ENCODE measurements around the gene TENM3.

The TENM3 gene

DNA sequence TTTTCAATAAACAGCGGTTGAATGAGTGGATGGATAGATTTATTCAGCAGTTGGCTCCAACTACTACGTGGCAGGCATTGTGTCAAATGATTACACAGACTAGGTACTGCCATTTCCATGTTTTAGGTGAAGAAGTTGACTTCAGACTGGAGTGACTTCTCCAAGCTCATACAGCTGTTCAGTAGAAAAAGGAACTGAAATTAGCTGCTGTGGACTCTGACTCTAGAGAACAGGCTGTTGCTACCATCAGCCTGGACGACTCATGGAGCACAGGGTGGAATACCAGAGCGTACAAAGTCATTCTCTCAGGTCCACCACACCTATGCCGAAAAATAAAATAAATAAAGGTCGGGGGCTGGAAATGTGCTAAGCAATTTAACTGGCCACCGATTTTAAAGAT, 45.3 kb downstream of the TENM3 start:
- DNase-seq (ENCODE audit: low spot score) = no peak

DNA sequence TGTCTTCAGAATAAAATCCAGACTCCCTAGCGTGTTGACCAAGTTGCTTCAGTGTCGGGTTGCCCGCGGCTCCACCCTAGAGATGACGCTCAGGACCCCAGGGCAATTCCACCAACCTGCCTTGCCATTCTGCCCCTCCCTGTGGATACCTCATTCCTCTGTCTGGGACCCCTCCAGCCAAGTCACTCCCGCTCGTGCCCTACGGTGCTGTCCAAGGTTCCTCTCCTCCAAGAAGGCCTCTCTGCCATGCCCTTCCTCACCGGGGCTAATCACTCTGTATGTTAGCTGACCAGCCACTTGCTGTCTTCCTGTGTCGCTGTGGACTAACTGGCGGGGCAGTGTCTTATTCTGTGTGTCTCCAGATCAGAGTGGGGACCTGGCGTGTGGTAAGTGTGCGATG, 46.6 kb downstream of the TENM3 start:
- no peak for DNase-seq (ENCODE audit: low spot score)

DNA sequence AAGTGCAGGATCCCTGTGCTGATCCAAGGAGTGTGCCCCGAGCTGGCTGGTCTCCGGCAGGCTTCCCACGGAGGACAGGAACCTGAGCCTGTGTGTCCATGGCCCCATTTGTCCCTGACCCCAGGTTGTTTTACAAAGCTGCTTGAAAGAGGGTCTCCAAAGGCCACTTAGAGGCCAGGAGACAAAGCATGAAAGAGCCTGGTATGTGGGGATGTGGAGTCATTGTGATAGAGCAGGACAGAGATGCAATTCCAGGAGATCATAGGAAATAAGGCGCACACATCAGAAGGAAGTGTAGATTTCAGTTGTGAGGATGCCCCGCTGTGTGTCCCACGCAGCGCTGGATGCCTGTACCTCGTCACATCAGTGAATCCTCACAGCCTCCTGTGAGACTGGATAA, 48.0 kb downstream of the TENM3 start:
- no peak for DNase-seq (ENCODE audit: low spot score)

DNA sequence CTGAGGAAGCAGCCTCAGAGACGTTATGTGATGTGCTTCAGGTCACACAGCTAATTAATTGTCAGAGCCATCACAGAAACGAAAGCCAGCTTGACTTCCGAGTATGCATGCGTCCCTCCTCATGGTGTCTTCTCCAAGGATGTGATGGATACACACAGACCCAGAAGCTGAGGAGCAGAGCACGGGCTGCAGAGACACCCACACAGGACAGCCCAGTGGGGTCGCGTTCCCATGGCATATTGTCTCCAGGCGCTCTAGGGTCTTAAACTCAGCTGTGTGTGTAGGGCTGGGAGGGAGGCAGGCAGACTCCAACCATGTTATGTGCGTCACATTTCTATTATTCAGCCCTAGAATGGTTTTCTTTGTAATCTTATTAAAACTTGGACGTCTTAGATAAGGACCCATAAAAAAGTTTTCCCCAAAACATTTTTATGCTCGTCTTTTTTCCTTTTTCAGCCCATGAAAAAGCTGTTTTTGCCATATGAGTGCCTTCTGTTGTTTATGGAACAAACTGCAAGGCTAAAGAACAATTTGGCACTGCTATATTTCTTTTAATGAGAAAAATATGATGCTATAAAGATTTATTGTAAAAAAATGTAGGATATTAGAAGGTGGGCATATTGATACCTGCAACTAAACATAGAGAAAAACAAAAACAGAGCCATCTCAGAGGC, 48.5 kb downstream of the TENM3 start:
- DNase-seq (ENCODE audit: low spot score) = no peak

DNA sequence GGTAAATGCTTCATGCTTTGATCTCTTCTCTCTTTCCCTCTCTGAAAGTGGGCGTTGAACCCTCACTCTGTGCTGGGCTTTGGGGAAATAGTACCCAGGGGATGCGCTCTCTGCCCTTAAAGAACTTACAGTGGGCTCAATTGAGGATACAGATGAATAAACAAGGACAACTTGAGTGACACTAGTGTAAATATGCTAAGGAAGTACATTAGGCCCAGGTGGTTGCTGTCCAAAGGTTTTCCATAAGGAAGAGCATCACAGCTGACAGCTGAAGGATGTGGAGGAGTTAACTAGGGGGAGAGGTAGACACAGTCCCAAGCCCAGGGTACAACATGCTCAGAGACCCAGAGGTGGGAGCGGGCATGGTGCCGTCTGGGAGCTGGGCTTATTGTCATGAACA, 49.4 kb downstream of the TENM3 start:
- DNase-seq (ENCODE audit: low spot score) = no peak

DNA sequence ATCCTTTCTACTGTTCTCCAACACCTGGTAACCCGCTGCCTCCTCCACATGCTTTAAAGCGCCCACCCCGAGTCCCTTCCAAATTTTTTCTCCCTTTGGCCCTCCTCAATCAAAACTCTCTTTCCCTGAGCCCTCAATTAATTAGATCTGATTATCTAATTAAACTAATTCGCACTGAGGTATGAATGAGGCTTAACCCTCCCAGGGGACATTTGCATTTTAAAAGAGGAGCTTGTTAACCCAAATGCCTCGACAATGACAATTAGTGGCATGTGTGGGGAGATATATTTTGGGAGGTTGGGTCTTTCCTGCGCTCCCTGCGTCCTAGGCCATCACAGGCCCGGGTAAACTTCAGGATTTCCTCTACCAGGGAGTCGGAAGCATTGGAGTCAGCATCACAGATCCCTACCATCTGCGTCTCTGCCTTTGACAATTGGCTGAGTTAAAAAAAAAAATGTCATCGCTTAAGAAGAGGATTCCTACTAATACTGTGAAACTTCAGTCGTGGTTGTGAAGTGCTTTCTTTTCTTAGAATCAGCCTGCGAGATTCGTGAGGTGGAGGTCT, 50.6 kb downstream of the TENM3 start:
- DNase-seq (ENCODE audit: low spot score) = no peak

DNA sequence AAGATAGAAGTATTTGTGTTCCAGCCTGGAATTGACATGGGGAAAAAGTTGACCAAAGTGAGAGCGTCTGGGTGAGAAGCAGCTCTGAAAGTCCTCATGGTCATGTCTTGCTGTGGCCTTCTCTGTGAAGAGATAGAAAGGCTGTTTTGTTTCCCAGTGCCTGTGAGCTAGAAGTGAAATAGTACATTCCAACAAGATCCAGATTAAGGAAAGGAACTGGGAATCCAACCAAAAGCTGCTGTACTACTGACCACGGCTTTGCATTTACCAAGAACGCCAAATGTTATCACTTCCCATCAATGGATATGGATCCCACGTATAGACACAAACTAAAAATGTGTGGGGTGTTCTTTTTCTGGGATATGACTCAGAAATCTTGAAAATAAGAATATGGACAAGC, 51.2 kb downstream of the TENM3 start:
- DNase-seq (ENCODE audit: low spot score) = no peak

DNA sequence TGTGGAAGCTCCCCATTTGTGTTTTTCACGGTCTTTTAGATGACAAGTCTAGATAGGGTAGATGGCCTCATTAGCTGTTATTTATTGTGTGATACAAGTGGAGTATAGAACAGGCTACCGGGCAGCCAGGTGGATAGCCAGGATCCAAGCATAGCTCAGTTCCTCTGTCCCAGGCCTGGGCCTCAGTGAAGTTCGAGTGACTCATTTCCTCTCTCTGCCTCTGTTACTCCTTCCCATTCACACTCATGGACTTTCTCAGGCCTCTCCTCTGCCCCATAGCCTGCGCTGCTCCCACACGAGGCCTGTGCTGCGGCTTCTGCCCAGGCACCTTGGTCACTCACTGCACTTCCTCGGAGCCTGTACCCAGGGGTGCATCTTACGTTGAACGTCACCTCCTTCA, 54.5 kb downstream of the TENM3 start:
- no peak for DNase-seq (ENCODE audit: low spot score)

DNA sequence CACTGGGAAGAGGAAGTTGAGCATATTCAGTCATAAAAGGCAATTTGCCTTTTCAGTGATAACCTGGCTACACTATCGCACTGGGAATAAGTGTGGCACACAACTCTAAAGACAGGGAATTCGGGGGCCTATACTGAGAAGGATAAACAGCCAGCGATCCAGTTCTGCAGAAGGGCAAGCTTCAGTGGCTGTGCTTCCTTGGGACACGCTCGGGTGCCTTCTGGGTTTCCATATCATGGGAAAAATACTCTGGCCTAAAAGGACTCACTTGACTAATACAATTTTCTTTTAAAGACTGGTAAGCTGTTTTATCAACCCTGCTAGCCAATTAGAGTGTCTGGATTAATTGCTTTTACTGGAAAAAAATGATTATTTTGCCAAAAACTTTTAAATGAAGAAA, 58.5 kb downstream of the TENM3 start:
- no peak for DNase-seq (ENCODE audit: low spot score)

DNA sequence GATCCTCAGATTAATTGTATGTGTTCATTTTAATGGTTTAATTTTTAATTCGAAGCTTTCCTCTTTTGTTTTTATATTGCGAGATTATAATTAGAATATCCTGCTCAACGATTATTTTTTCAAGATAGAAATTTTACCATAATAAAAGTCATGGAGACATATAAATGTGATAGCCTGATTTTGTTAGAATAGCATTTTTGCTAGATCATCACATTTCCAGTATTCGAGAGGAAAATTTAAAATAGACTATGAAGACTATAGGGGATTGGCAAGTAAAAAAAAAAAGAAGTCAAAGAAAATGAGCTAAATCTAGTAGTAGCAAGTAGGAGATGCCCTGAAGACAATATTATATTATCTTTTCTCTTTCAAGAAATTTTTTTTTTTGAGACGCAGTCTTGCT, 60.6 kb downstream of the TENM3 start:
- DNase-seq (ENCODE audit: low spot score) = no peak

DNA sequence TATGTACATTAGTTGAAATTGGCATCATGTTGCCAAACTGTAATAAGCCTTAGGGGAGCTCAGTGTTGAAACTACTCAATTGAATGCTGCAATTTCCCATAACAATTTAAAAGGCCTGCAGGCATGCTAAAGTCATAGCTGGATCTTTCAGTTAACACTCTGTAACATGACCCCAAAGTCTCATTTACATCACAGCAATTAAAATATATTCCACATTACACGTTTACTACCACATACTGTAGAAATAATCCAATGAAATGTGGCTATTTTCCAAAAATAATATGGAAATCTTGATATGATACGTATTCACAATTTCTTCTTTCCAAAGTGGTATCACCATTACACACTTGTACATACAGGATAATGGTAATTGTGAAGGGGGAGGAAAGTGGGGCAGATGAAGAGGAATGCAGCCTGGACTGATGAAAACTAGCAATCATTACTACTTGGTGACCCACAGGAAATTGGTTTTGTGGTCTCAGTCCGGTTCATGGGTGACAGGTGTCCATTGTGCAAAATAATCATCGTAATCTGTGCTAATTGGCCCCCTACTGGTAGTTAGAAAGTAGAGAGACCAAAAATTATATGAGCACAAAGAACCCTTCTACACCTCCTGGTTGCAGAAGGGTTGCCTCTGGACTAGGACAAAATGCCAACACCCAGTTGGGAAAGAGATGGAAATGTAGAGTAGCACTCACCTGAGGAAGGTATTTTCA, 63.7 kb downstream of the TENM3 start:
- no peak for DNase-seq (ENCODE audit: low spot score)

DNA sequence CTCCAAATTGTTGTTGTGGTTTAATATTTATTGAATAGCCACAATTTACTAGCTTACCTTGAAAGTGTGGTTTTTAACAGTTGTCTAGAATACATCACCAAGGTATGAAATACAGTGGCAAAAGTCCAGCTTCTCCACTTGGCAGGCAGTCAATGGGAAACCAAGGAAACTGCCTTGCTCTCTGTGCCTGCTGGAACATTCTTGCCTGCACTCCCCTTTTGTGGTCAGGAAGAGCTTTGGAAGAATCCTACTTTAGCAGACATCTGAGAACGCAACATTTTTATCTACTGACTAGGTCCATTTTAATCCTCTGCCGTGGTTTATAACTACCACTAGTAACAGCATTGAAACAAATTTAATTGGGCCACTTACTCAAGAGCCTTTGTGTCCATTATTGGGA, 64.5 kb downstream of the TENM3 start:
- no peak for DNase-seq (ENCODE audit: low spot score)

DNA sequence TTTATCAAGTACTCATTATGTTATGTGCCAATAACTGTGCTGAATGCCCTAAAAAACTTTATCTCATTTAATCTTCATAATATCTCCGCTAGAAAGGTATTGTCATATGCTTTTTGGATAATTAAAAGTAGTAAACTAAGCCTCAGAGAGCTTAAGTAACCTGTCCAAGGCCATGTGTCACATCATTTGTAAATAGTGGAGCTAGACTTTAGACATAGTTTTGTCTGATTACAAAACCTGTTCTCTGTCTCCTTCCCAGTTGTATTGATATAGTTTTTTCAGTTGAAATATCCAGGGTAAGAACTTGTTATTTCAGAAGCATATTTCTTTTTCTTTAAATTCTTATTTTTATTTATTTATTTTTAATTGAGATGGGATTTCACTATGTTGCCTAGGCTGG, 66.7 kb downstream of the TENM3 start:
- no peak for DNase-seq (ENCODE audit: low spot score)

DNA sequence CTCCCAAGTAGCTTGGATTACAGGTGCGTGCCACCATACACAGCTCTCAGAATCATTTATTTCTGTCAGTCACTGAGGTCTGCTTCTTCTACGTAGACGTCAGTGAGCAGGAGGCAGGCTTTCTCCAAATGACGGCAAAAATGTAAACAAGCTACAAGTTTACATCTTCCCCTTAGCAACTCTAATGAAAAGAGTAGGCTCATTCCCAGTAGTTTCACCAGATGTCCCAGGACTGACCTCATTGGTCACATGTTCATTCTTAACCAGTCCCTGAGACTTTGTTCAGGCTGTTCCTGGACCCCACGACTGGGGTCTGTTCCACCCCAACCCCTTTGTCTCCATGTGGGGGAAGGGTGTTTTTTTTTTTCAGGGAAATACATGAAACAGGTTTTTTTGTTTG, 67.1 kb downstream of the TENM3 start:
- DNase-seq (ENCODE audit: low spot score) = no peak

DNA sequence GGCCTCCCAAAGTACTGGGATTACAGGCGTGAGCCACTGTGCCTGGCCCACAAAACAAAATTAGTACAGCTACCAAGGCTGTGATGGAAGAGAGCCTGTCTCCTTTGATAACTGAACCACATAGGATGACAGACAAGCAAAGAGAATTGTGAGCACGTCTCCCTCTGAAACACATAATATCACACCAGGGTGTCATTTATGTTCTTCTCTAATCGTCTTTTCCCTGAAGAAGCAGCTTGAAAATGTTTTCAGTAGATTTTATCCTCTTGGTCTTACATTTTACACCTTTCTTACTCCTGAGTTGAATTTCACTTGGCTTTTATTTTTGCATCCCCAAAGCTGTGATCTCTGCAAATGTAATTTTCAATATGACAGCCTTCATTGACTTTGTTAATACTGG, 67.8 kb downstream of the TENM3 start:
- DNase-seq (ENCODE audit: low spot score) = no peak

DNA sequence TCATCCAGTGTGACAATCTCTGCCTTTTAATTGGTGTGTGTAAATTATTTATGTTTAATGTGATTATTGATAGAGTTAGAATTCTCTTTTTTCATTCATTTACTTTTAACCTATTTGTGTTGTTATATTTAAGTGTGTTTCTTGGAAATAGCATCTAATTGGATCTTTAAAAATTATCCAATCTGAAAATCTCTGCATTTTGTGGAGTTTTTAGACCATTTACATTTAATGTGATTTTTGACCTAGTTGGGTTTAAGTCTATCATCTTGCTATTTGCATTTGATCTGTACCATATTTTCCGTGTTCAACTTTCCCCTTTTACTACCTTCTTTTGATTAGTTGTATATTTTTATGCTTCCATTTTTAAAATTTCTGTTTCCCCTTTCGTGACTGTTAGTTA, 71.3 kb downstream of the TENM3 start:
- no peak for DNase-seq (ENCODE audit: low spot score)

DNA sequence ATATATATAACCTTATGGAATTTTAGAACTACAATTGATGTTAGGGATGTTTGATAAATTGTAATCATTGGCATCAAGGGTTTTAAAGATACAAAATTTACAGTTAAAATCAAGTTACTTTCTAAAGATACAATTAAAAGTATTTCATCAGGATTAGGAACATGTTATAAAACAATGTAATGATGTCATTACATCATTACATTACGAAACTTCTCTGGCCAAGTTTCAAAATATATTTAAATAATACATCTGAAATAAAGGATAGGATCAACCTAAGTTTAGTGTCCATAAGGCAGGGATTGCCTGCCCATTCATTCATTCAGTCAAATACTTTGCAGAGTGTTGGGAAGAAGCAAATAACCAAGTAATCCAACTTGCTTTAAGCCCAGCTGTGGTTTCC, 75.1 kb downstream of the TENM3 start:
- DNase-seq (ENCODE audit: low spot score) = no peak

DNA sequence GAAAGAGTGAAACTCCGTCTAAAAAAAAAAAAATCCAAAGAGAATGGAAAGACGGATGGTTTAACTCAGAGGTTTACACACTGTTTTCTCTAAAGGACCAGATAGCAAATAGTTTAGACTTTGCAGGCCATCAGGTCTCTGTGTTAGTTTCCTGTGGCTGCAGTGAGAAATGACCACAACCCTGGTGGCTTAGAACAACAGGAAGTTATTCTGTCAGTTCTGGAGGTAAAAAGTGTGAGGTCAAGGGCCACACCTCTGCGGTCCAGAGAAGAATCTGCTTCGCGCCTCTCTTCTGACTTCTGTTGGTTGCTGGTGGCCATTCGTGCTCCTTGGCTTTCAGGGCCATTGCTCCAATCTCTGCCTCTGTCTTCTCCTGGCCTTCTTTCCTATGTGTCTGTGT, 76.9 kb downstream of the TENM3 start:
- DNase-seq (ENCODE audit: low spot score) = no peak

DNA sequence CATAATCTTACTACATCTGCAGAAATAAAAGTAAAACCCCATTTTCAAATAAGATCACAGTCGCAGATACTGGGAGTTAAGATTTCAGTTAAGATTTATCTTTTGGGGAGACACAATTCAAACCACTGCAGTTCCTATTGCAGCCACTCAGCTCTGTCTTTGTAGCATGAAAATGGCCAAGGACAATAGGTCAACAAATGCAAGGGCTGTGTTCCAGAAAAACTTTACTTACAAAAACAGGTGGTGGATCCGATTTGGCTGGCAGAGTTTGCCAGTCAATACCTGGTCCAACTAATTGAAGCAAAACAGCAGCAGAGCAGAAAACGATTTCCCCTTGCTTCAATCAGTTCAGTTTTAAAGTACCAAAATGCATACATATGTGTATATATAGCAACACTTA, 77.4 kb downstream of the TENM3 start:
- no peak for DNase-seq (ENCODE audit: low spot score)

DNA sequence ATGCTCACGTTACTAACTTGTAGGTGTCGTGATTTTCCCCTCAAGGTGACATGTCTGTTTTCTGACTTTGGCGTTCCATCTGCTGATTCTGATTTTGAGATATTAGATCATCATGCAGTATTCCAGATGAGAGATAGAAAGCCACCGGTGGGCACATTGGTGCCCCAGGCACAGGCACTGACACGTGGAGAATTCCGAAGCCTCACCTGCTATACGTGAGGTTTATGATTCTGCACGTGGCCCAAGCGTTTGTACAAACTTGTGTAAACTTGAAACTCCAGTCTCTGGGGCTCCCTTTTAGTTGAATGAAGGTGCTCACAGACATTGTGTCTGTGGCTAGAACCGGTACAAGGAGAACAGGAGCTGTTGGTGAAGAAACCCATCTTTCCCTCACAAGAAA, 81.1 kb downstream of the TENM3 start:
- no peak for DNase-seq (ENCODE audit: low spot score)

DNA sequence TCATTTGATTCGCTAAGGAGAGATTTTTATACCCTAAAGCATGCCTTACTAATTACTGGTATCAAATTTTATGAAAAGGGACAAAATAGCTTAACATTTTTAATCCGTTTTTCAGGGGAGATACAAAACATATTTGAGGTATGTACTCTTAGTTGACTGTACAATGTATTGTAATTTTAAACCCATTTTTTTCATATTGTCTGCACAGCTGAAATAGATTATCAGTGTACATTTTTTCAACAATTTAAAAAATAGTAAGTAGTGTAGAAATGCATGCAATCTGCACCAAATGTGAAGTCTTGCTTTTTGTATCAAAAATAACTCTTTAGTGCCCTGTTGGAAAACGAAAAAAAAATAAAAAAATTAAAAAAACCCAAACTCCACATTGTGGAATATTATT, 82.2 kb downstream of the TENM3 start:
- no peak for DNase-seq (ENCODE audit: low spot score)

DNA sequence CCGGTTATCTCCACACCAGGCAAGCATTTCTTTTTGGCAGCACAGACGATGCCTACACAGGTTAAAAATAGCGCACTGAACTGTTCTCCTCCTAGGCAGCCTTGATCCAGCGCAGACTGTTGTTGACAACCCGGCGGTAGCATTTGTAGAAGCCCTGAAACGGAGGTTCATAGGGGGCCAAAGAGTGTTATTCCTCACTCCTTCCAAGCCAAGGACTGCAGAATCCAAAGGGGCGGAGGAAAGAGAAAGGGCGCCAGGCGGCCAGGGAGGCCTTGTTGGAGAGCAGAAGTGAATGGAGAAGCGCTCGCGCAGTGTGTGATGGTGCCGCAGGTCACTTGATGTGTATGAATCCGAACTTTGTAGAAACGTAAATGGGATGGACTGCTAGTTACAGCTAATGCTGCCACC, 82.7 kb downstream of the TENM3 start:
- no peak for DNase-seq (ENCODE audit: low spot score)

DNA sequence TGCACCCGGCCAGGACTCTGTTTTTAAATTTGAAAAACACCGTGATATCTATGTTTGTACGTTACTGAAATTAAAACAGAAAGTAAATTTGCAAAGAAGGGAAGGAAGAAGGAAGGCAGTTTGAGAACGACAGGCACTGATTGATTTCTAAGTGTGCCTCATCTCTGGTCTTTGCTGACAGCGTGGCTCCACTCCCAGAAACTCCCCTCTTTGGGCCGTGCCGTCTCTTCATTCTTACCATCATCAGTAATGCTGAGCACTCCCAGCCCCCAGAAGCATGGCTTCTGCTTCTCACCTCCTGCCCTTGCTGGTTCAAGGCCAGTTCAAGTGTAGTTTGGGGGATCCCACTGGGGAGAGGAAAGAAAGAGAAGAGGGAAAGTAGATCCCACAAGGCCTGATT, 85.3 kb downstream of the TENM3 start:
- DNase-seq (ENCODE audit: low spot score) = no peak

DNA sequence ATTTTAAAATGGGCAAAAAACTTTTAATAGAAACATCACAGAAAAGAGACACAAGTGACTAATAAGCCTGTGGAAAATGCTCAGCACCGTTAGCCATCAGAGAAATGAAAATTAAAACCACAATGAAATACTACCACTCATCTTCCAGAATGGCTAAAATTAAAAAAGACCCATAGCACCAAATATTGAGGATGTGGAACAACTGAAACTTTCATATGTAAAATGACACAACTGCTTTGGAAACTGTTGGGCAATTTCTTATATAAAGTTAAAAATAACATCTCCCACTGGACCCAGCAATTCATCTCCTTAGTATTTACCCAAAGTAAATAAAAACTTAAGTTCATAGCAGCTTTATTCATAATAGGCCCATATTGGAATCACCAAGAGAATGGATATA, 94.2 kb downstream of the TENM3 start:
- no peak for DNase-seq (ENCODE audit: low spot score)

All from kidney capillary endothelial cell (primary cell).